ENCODE data around the gene TTBK2.

Gene TTBK2

DNA sequence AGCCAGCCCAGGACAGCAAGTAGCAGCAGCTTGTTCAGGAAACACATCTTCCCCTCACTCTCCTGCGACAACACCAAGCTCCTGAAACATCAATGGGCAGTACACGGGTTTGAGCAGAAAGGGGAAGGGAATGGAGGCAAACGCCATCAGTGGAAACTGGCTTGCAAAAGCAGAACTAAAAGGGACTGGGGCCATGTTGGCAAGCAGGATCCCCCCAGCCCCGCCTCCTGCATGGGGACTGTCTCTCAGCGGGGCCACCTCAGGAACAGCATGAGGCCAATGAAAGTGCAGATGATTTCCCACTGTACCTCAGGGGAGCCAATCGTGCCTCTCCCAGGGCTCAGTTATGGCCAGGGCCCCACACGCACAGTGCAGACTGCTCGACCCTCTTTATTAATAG is 190.4 kb downstream of the TTBK2 start:
- Histone ChIP-seq H3K9me3 (ENCODE audit: control insufficient read depth, insufficient read depth, low read length) (no peaks in the 10 kb centered on the region), H3K27me3 (ENCODE audit: control insufficient read depth, insufficient read depth, low read length) (no peaks in the 10 kb centered on the region), H3K4me1 (ENCODE audit: control insufficient read depth, insufficient read depth, low read length) (peaks cover 9% of the 10 kb centered on the region), H3K4me3 (ENCODE audit: low read depth, low read length) (no peak overlapping the region), H3K9ac (ENCODE audit: low read depth, low read length) (no peak overlapping the region), H3K36me3 (ENCODE audit: control insufficient read depth, insufficient read depth, low read length) (peaks cover 52% of the 10 kb centered on the region)

DNA sequence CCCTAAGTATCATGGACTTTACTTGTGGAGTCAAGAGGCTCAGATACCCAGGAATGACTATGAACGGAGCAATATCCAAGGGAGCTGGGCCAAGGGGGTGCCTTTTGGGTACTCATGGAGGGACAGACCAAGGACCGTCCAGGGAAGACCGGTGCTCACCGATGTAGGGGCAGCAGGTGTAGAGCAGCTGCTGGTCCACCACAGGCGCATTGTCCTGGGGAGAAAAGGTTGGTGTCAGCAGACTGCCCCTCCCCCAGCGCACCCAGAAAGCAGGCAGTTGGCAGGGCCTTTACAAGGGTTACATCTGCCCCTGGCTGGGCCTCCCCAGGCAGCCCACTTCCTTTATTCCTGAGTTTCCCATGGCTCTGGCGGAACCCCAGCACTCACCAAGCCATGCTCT is 191.2 kb downstream of the TTBK2 start:
- Histone ChIP-seq H3K9me3 (ENCODE audit: control insufficient read depth, insufficient read depth, low read length) (no peaks in the 10 kb centered on the region), H3K9ac (ENCODE audit: low read depth, low read length) (no peak overlapping the region), H3K36me3 (ENCODE audit: control insufficient read depth, insufficient read depth, low read length) (peaks cover 59% of the 10 kb centered on the region), H3K4me1 (ENCODE audit: control insufficient read depth, insufficient read depth, low read length) (peaks cover 9% of the 10 kb centered on the region), H3K4me3 (ENCODE audit: low read depth, low read length) (no peak overlapping the region), H3K27me3 (ENCODE audit: control insufficient read depth, insufficient read depth, low read length) (no peaks in the 10 kb centered on the region)

DNA sequence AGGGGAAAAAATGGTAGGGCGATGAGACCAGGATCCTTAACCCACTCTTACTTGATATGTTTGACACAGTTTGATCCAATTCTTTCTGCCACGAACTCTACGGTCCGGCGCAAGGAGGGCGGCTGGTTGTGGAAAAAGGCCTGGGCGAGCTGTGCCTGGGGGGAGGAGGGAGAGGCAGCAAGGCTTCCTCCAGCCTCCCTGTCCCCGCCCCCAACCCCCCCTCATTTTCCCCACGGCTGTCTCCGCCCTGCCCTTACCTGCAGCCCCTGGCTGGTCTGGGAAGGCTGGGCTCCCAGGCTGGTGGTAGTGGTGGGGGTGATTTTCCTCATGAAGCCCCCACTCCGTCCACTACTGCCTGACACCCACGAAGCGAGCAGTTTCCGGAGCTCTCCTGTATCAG is 191.6 kb downstream of the TTBK2 start:
- Histone ChIP-seq H3K27me3 (ENCODE audit: control insufficient read depth, insufficient read depth, low read length) (no peaks in the 10 kb centered on the region), H3K9me3 (ENCODE audit: control insufficient read depth, insufficient read depth, low read length) (no peaks in the 10 kb centered on the region), H3K4me3 (ENCODE audit: low read depth, low read length) (no peak overlapping the region), H3K9ac (ENCODE audit: low read depth, low read length) (no peak overlapping the region), H3K36me3 (ENCODE audit: control insufficient read depth, insufficient read depth, low read length) (peaks cover 62% of the 10 kb centered on the region), H3K4me1 (ENCODE audit: control insufficient read depth, insufficient read depth, low read length) (peaks cover 9% of the 10 kb centered on the region)

DNA sequence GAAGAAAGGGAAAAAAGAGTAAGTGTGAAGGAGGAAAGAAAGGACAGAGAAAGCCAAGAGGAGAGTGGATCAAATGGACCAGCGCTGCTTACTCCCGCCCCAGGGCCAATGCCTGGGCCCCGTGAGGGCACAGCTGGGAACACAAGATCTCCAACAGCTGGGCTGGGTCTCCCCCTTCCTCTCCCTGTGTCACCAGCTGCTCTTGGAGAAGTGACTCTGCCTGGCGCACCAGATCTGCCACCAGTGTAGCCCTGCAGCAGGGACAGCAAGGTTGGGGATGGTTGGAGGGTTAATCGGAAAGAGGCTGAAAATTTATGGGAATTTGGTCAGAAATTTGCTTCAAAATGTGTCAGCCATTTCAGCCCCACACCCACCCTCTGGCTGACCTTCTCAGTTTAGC is 192.0 kb downstream of the TTBK2 start:
- Histone ChIP-seq H3K9me3 (ENCODE audit: control insufficient read depth, insufficient read depth, low read length) (no peaks in the 10 kb centered on the region), H3K4me1 (ENCODE audit: control insufficient read depth, insufficient read depth, low read length) (peaks cover 9% of the 10 kb centered on the region), H3K27me3 (ENCODE audit: control insufficient read depth, insufficient read depth, low read length) (no peaks in the 10 kb centered on the region), H3K36me3 (ENCODE audit: control insufficient read depth, insufficient read depth, low read length) (peaks cover 62% of the 10 kb centered on the region), H3K9ac (ENCODE audit: low read depth, low read length) (no peak overlapping the region), H3K4me3 (ENCODE audit: low read depth, low read length) (no peak overlapping the region)

DNA sequence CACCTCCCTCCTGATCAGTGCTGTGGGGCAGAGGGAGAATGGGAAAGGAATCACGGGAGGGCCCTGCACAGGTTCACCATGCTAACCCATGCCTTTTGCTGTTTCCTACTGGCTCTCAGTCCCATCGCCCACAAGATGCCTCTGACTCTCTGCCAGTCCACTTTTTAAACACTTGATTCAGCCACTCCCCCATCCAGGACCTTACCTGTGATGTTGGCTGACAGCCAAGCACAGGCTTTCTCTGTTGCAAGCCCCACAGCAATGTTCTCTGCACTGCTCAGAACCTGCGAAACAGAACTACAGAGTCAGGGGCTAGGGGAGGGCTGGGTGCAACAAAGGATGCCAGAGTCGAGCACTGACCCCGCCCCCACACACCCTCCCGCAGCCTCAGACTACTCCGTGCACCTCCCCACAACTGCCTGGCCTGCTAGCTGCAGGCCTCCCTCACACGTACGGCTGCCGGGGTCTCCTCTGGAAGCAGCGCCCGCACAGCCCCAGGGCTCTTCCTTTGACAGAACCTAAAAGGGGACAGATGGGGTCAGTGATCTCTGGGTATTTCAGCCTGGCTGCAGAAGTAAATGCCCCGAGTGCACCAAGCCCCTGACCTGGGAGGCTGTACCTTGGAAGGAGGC is 192.7 kb downstream of the TTBK2 start:
- Histone ChIP-seq H3K9me3 (ENCODE audit: control insufficient read depth, insufficient read depth, low read length) (no peaks in the 10 kb centered on the region), H3K9ac (ENCODE audit: low read depth, low read length) (no peak overlapping the region), H3K36me3 (ENCODE audit: control insufficient read depth, insufficient read depth, low read length) (peaks cover 63% of the 10 kb centered on the region), H3K4me1 (ENCODE audit: control insufficient read depth, insufficient read depth, low read length) (peaks cover 9% of the 10 kb centered on the region), H3K27me3 (ENCODE audit: control insufficient read depth, insufficient read depth, low read length) (no peaks in the 10 kb centered on the region), H3K4me3 (ENCODE audit: low read depth, low read length) (no peak overlapping the region)

DNA sequence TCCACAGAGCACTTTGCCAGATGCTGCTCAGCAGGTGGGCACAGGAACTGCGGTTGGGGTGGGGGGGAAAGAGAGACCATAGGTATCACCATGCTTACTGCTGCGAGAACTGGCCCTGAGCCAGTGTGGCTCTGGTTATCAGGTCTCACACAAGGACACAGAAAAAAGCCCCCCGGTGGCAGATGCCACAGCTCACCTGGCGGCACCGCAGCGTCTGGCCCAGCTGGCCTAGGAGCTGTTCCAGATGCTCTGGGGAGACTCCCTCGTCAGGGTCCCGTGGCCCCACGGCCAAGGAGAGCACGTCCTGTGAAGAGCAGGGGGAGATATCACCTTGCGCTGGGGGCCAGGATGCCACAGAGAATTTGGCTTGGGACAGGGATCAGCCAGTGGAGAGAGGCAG is 194.5 kb downstream of the TTBK2 start:
- H3K4me3 ChIP-seq (ENCODE audit: low read depth, low read length) = no peak overlapping the region
- peaks cover 47% of the 10 kb centered on the region for H3K36me3 ChIP-seq (ENCODE audit: control insufficient read depth, insufficient read depth, low read length)
- no peaks in the 10 kb centered on the region for H3K27me3 ChIP-seq (ENCODE audit: control insufficient read depth, insufficient read depth, low read length)
- H3K4me1 ChIP-seq (ENCODE audit: control insufficient read depth, insufficient read depth, low read length) = peaks cover 9% of the 10 kb centered on the region
- no peak overlapping the region for H3K9ac ChIP-seq (ENCODE audit: low read depth, low read length)
- no peaks in the 10 kb centered on the region for H3K9me3 ChIP-seq (ENCODE audit: control insufficient read depth, insufficient read depth, low read length)

DNA sequence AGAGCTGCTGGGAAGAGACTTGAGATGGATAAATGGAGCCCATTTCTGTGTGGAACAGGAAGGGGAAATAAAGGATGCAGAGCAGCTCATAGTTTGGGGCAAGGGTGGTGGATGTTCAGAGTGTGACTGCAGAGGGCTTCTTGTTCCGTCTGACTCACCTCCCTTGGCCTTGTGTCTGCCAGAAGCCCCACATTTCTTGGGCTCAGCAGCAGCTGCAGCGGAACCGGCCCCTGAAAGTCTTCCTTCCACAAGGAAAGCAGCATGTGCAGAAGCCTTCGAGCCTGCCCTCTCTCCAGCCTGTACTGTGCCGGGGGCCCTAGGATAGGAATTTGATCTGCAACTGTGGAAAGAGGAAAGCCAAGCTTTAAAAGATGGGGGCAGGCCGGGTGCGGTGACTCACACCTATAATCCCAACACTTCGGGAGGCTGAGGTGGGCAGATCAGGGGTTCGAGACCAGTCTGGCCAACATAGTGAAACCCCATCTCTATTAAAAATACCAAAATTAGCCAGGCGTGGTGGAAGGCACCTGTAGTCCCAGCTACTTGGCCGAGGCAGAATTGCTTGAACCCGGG is 195.2 kb downstream of the TTBK2 start:
- H3K4me1 ChIP-seq (ENCODE audit: control insufficient read depth, insufficient read depth, low read length) = peaks cover 9% of the 10 kb centered on the region
- H3K9ac ChIP-seq (ENCODE audit: low read depth, low read length) = no peak overlapping the region
- peaks cover 41% of the 10 kb centered on the region for H3K36me3 ChIP-seq (ENCODE audit: control insufficient read depth, insufficient read depth, low read length)
- H3K9me3 ChIP-seq (ENCODE audit: control insufficient read depth, insufficient read depth, low read length) = no peaks in the 10 kb centered on the region
- H3K27me3 ChIP-seq (ENCODE audit: control insufficient read depth, insufficient read depth, low read length) = no peaks in the 10 kb centered on the region
- H3K4me3 ChIP-seq (ENCODE audit: low read depth, low read length) = no peak overlapping the region

DNA sequence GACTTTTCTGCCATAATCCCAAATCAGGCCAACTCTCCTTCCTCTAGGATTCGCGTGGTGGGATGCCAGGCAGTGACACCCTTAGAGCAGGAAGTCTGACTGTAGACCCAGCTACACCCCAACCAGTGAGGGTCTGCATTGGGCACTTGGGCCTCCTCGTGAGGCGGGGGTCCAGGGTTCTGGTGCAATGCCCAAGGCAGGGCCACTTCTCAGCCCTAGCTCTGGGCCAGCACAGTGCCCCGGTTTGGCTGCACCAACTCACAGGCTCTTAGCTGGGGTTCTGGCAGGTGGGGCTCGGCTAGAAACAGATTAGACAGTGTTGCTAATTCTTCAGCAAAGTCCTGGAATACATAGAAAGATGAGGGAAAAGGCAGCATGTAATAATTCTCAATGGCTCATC is 196.3 kb downstream of the TTBK2 start:
- H3K9ac ChIP-seq (ENCODE audit: low read depth, low read length) = no peak overlapping the region
- H3K36me3 ChIP-seq (ENCODE audit: control insufficient read depth, insufficient read depth, low read length) = peaks cover 32% of the 10 kb centered on the region
- H3K4me3 ChIP-seq (ENCODE audit: low read depth, low read length) = no peak overlapping the region
- H3K4me1 ChIP-seq (ENCODE audit: control insufficient read depth, insufficient read depth, low read length) = peaks cover 6% of the 10 kb centered on the region
- H3K9me3 ChIP-seq (ENCODE audit: control insufficient read depth, insufficient read depth, low read length) = no peaks in the 10 kb centered on the region
- no peaks in the 10 kb centered on the region for H3K27me3 ChIP-seq (ENCODE audit: control insufficient read depth, insufficient read depth, low read length)

DNA sequence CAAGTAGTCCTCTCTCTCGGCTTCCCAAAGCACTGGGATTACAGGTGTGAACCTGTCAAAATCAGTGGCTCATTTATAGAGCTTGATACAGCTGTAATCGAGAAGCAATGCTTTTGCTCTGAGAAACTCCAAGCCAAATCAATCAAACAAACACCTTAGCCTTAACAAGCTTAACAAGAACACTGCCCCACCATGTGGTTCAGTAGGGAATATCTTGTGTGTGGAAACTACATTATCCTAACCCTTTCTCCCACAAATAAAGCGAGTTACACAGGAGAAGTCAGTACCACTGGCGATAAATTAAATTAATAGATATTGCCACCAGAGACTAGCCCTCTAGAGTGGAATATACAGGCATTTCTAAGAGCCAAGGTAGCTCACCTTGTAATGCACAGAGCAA is 197.5 kb downstream of the TTBK2 start:
- Histone ChIP-seq H3K4me1 (ENCODE audit: control insufficient read depth, insufficient read depth, low read length) (no peaks in the 10 kb centered on the region), H3K9ac (ENCODE audit: low read depth, low read length) (no peak overlapping the region), H3K9me3 (ENCODE audit: control insufficient read depth, insufficient read depth, low read length) (no peaks in the 10 kb centered on the region), H3K36me3 (ENCODE audit: control insufficient read depth, insufficient read depth, low read length) (peaks cover 24% of the 10 kb centered on the region), H3K4me3 (ENCODE audit: low read depth, low read length) (no peak overlapping the region), H3K27me3 (ENCODE audit: control insufficient read depth, insufficient read depth, low read length) (no peaks in the 10 kb centered on the region)

DNA sequence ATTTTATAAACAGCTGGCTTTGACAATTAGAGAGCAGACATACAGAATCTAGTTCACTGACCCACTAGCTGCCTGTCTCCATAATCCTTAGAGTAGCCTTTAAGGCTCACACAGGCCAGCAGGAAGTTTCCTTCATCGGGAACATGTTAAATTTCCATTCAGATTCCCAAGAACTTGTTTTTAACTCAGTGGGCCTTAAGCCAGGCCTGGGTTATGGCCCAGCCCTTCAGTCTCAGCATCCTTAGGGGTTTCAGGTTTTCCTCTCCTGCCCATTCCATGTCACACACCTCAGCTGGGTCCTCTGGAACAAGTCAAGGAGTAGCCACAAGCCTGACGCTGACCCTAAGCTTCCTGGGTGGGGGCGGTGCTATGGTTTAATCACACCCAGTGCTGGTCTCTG is 198.7 kb downstream of the TTBK2 start:
- Histone ChIP-seq H3K36me3 (ENCODE audit: control insufficient read depth, insufficient read depth, low read length) (peaks cover 24% of the 10 kb centered on the region), H3K4me1 (ENCODE audit: control insufficient read depth, insufficient read depth, low read length) (no peaks in the 10 kb centered on the region), H3K4me3 (ENCODE audit: low read depth, low read length) (no peak overlapping the region), H3K27me3 (ENCODE audit: control insufficient read depth, insufficient read depth, low read length) (no peaks in the 10 kb centered on the region), H3K9ac (ENCODE audit: low read depth, low read length) (no peak overlapping the region), H3K9me3 (ENCODE audit: control insufficient read depth, insufficient read depth, low read length) (no peaks in the 10 kb centered on the region)

DNA sequence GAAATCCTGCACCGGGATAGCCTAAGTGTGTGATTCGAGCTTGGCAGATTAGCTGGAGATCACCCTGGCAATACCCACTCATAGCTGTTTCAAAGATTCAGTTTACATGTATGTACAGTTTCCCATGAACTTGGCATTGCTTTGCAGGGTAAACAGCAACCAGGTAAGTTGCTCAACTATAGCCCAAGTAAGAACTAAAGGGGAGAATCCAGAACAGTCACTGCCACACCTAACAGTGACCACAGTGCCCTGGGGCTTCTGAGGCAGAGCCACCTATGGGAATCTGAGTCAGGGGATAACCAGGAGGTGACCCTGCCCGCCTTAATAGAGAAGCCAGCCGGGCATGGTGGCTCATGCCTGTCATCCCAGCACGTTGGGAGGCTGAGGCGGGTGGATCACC is 199.6 kb downstream of the TTBK2 start:
- no peak overlapping the region for H3K9ac ChIP-seq (ENCODE audit: low read depth, low read length)
- peaks cover 16% of the 10 kb centered on the region for H3K36me3 ChIP-seq (ENCODE audit: control insufficient read depth, insufficient read depth, low read length)
- H3K4me1 ChIP-seq (ENCODE audit: control insufficient read depth, insufficient read depth, low read length) = no peaks in the 10 kb centered on the region
- no peaks in the 10 kb centered on the region for H3K27me3 ChIP-seq (ENCODE audit: control insufficient read depth, insufficient read depth, low read length)
- H3K4me3 ChIP-seq (ENCODE audit: low read depth, low read length) = no peak overlapping the region
- no peaks in the 10 kb centered on the region for H3K9me3 ChIP-seq (ENCODE audit: control insufficient read depth, insufficient read depth, low read length)

DNA sequence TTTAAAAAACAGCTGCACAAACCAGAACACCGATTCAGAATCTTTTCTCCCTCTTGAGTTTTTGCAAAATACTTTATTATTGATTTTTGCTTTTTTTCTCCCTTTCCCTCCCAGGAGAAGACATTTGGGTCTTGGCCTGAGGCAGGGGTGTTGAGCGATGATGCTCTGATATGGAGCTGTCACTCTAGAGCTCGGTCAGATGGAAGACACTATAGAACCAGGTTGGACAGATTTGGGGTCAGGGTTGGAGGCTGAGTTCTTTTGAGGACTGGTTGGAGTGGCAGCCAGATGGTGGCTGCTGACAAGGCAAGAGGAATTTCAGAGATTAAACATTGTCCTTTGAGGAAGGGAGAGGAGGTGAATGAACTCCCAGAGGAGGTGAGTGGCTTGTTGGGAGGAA is 200.5 kb downstream of the TTBK2 start:
- Histone ChIP-seq H3K36me3 (ENCODE audit: control insufficient read depth, insufficient read depth, low read length) (peaks cover 13% of the 10 kb centered on the region), H3K27me3 (ENCODE audit: control insufficient read depth, insufficient read depth, low read length) (no peaks in the 10 kb centered on the region), H3K4me1 (ENCODE audit: control insufficient read depth, insufficient read depth, low read length) (no peaks in the 10 kb centered on the region), H3K9me3 (ENCODE audit: control insufficient read depth, insufficient read depth, low read length) (no peaks in the 10 kb centered on the region), H3K4me3 (ENCODE audit: low read depth, low read length) (no peak overlapping the region), H3K9ac (ENCODE audit: low read depth, low read length) (no peak overlapping the region)

Measured in iPS-15b (cell line).